DMS53 (cell line): ENCODE measurements around the gene METTL6.
"Not testable (repeated sequence)": the region's sequence is repeated elsewhere in the genome, so short reads cannot be mapped to it uniquely, and the experiment has no call there.

Experiments
- DNase-seq: peaks from one replicate; lab custom pipeline; 2025; lab: John Stamatoyannopoulos, UW

The METTL6 gene

DNA sequence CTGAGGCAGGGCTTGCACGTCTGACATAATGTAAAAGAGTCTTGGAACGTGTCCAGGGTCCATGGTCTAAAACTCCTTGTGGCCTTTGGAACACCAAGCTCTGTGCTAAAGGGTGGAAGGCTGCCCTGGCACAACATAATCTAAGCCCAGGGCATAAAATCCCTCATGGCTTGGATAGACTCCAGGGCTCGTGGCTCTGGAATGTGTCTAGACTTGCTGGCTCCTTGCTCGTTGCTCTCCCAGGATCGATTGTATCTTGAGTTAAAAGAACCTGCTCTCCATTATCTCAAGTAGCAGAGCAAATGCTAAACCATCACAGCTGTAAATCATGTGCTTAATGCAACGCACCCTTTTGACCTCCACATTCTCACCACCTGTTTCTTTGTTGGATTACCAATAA, 63.3 kb downstream of the METTL6 start:
- DNase-seq, result not testable (repeated sequence)

- DNase-seq, result no peak
Observed at GRCh38 chr3:15361494-15362214, 65.7 kb downstream of the METTL6 start.

GRCh38 chr3:15360788-15361493, 66.4 kb downstream of the METTL6 start:
- DNase-seq, result no peak
